Central memory CD8-positive, alpha-beta T cell (primary cell): ENCODE results near the gene FMN2.

Experiments used
- ATAC-seq: fragments of 150-1000 bp; cut with Tn5 transposase; replicated peaks from 2 replicates; pipeline ENCODE4 v1.10.0; 2022; ENCODE audit warnings: mild to moderate bottlenecking, moderate FRiP score, moderate number of reproducible peaks; ENCODE audit not compliant: poor library complexity, severe bottlenecking; ENCODE audit errors: extremely low read depth
- DNase-seq, 2 donors: peaks; one replicate each; pipeline ENCODE4 v3.0.0; 2021; ENCODE audit warnings: low spot score in 2 of 2
- H3K27ac Mint-ChIP-seq: one replicate; pipeline ENCODE4 v1.8.0; 2022; ENCODE audit warnings: low read depth, mild to moderate bottlenecking, moderate library complexity, mixed read lengths
- H3K27me3 Mint-ChIP-seq: one replicate; pipeline ENCODE4 v1.8.0; 2022; ENCODE audit warnings: mixed read lengths
- H3K36me3 Mint-ChIP-seq: one replicate; pipeline ENCODE4 v1.8.0; 2022; ENCODE audit warnings: mild to moderate bottlenecking, moderate library complexity, mixed read lengths; ENCODE audit not compliant: insufficient read depth
- H3K4me1 Mint-ChIP-seq: one replicate; pipeline ENCODE4 v1.8.0; 2022; ENCODE audit warnings: mixed read lengths
- H3K4me3 Mint-ChIP-seq: one replicate; pipeline ENCODE4 v1.8.0; 2022; ENCODE audit warnings: mild to moderate bottlenecking, moderate library complexity, mixed read lengths
- H3K9me3 Mint-ChIP-seq: one replicate; pipeline ENCODE4 v1.8.0; 2022; ENCODE audit warnings: mixed read lengths

The FMN2 gene

DNA sequence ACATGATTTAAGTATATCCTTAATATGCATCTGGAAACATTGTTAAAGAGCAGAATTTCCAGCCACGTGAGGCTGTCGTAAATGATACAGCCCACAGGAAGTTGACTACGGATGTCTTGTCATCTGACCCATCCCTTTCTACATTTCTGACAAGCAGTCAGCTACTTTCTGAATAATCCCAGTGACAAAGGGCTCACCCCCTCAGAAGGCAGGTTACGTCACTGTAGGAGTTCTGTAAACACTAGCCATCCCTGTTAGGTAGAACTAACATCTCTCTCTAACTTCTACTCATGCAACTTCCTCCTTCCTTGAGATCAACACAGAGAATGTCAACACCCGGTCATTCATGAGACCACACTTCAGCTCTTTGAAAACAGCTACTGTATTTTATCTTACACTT, 261.1 kb downstream of the FMN2 start:
- Mint-ChIP-seq H3K4me1 (no peaks in the 10 kb centered on the region), H3K9me3 (peaks cover 25% of the 10 kb centered on the region), H3K36me3 (no peaks in the 10 kb centered on the region), H3K27me3 (no peaks in the 10 kb centered on the region), H3K4me3 (no peak overlapping the region), H3K27ac (no peak overlapping the region)
- ATAC-seq (no peak), DNase-seq (no peak)

DNA sequence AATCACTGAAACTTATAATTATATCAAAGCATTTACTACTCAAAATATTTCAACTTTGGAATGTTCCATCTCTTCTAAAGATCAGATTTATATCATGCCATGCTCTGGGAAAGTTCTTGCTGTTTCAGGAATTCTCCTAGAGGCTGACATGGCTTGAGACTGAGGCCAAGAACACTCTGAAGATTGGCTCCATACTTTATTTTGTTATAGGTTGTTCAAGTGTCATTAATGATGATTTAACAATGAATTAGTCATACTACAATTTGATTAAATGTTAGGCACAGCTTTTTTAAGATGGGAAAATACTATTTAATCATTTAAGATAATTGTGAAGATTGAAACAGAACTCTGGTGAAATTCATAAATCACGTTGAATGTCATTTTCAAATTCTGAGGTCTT, 264.9 kb downstream of the FMN2 start:
- H3K27ac Mint-ChIP-seq = no peak overlapping the region
- no peak for ATAC-seq
- H3K27me3 Mint-ChIP-seq = no peaks in the 10 kb centered on the region
- H3K4me3 Mint-ChIP-seq = no peak overlapping the region
- H3K36me3 Mint-ChIP-seq = no peaks in the 10 kb centered on the region
- peaks cover 26% of the 10 kb centered on the region for H3K9me3 Mint-ChIP-seq
- no peaks in the 10 kb centered on the region for H3K4me1 Mint-ChIP-seq
- no peak for DNase-seq

DNA sequence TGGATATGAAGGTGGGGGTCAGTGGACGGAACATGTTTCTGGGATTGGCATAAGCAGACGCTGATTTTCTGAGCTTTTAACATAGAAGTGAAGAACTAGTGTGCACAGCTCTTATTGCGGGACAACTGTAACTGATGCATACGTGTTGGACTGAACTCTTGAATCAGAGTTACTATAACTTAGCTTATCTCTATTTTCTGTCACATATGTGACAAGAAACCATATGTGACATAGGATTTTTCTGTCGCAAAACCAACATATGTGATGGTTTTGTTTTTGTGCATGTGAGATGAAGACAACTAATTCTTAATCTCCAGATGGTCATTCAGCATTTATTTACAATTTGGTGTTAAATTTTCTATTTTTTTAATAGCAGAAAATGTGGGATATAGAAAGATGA, 270.4 kb downstream of the FMN2 start:
- DNase-seq = no peak
- Mint-ChIP-seq H3K4me1 (no peaks in the 10 kb centered on the region), H3K9me3 (peaks cover 14% of the 10 kb centered on the region), H3K27me3 (no peaks in the 10 kb centered on the region), H3K4me3 (no peak overlapping the region), H3K36me3 (no peaks in the 10 kb centered on the region), H3K27ac (no peak overlapping the region)
- no peak for ATAC-seq

DNA sequence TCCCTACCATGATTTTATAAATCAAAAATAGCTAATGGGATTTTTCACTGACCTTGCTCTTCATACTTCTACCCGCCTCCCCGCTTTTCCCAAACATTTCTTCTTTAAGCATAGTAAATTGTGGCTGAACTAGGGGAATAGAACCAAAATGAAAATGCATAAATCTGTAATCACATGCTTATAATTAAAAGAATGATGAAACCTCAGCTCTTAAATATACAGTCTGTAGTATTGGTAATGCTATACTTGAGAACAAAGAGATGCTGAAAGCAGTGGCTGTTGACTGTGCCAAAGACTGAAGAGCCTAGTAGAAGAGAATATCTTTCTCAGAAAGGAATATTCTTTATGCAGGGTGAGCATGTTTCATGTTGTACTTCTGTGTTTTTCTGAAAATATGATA, 271.1 kb downstream of the FMN2 start:
- DNase-seq (no peak), ATAC-seq (no peak)
- Mint-ChIP-seq H3K4me3 (no peak overlapping the region), H3K4me1 (no peaks in the 10 kb centered on the region), H3K36me3 (no peaks in the 10 kb centered on the region), H3K9me3 (peaks cover 14% of the 10 kb centered on the region), H3K27me3 (no peaks in the 10 kb centered on the region), H3K27ac (no peak overlapping the region)

DNA sequence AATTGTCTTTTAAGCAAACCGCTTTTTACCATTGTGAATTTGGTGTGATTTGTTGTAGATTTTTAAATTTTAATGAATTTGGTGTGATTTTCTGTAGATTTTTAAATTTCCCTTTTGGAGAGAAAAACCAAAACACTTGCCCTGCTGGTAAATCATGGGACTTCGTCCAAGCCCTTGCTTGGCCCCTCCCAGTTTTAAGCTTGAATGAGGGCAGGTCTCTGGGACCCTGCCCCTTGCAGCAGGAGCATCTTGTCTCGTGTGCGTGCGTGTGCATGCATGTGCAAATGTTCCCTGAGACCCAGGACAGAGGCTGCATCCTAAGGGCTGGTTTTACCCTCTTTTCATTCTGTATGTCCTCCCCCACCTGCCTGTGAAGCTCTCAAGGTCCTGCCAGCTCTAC, 271.6 kb downstream of the FMN2 start:
- Mint-ChIP-seq H3K4me1 (no peaks in the 10 kb centered on the region), H3K9me3 (peaks cover 14% of the 10 kb centered on the region), H3K4me3 (no peak overlapping the region), H3K27ac (no peak overlapping the region), H3K36me3 (no peaks in the 10 kb centered on the region), H3K27me3 (no peaks in the 10 kb centered on the region)
- ATAC-seq = no peak
- no peak for DNase-seq

DNA sequence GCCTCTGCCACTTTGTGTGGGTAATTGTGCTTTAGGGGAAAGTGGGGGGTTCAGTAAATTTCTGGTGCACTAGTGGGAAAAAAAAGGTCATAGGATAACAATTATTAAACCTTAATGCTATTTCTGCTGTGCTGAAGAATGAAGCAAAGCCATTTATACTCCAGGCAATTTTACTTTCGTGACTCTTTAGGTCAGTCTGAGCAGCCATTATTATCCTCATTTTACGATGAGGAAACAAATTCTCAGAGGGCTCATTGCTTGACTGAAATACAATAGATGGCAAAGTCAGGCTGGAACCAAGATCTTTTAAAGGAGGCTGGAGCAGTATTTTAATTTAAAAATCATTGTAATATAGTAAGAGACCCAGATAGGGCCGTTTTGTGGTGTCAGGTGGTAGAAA, 272.2 kb downstream of the FMN2 start:
- Mint-ChIP-seq H3K9me3 (peaks cover 14% of the 10 kb centered on the region), H3K27ac (no peak overlapping the region), H3K4me1 (no peaks in the 10 kb centered on the region), H3K36me3 (no peaks in the 10 kb centered on the region), H3K4me3 (no peak overlapping the region), H3K27me3 (no peaks in the 10 kb centered on the region)
- ATAC-seq = no peak
- DNase-seq = no peak

DNA sequence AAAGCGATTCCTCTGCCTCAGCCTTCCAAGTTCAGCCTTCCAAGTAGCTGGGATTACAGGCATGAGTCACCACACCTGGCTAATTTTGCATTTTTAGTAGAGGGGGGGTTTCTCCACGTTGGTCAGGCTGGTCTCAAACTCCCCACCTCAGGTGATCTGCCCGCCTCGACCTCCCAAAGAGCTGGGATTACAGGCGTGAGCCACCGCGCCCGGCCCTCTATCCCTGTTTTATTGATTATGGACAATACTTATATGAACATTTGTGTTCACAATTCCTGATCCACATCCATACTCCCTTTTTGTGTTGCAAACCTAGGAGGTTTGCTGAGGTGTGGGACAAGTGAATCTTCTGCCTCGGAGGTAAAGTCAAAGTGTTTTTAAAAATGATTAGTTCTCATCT, 275.0 kb downstream of the FMN2 start:
- H3K27me3 Mint-ChIP-seq = no peaks in the 10 kb centered on the region
- H3K4me3 Mint-ChIP-seq = no peak overlapping the region
- ATAC-seq = no peak
- no peaks in the 10 kb centered on the region for H3K4me1 Mint-ChIP-seq
- no peak overlapping the region for H3K27ac Mint-ChIP-seq
- H3K36me3 Mint-ChIP-seq = no peaks in the 10 kb centered on the region
- no peak for DNase-seq
- peaks cover 7% of the 10 kb centered on the region for H3K9me3 Mint-ChIP-seq

DNA sequence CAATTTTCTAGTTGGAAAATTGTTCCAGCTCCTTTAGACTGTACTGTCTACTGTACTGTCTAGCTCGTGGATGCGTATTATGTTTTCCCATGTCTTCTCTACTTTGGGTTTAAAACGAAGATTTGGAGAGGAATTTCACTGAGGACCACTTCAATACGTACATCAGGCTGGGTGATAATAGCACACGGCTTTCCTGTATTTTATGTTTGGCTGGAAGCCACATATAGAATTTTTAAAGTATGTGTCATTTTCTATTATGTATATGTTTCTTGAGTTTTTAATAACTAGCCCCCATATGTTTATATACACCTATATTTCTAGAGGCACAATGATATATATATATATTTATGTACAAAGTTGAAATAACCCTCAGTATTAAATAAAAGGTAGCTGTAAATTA, 293.9 kb downstream of the FMN2 start:
- no peak overlapping the region for H3K27ac Mint-ChIP-seq
- no peaks in the 10 kb centered on the region for H3K9me3 Mint-ChIP-seq
- no peak overlapping the region for H3K4me3 Mint-ChIP-seq
- H3K4me1 Mint-ChIP-seq = no peaks in the 10 kb centered on the region
- no peak for DNase-seq
- H3K27me3 Mint-ChIP-seq = no peaks in the 10 kb centered on the region
- ATAC-seq = no peak
- no peaks in the 10 kb centered on the region for H3K36me3 Mint-ChIP-seq

DNA sequence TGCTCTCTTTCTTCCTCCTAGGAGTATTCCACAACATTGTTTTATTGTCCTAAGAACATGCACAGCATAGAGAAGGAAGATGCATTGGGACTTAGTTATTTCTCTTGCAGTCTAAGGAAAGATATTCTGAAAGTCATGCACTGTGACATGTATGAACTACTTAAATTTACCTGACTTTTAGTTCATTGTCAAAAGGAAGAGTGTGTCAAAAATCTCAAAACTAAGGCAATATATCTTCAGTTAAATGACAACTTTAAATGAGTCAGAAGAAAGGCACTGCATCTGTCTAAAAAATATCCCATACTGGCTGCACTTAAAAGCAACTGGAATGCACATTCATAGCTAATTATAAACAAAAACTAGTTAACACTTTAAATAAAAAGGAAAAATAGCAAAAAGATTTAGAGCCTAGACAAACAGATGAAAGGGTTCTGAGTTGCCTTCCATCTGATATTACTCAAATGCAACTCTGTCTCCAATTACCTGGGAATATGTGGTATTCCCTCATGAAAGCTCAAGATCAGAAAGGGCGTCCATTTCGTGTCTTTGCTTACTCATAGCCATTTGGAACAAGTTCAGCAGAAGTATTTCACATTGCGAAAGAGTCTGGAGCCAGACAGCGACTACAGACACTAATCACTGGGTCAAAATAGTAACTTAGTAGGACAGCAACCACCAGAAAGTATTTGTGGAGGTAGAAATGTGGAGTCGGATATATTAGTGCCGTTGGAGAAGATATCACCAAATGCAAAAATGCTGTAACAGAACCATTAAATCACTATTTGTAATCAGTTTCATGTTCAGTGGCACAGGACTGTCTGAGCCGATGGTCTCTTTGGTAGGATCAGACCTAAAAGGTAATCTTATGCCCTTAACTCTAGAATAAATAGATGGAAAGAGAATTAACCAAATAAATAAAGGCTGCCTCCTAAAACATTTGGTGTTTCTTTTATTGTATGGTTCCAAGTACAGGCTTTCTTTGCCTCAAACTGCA, 294.6 kb downstream of the FMN2 start:
- H3K27me3 Mint-ChIP-seq = no peaks in the 10 kb centered on the region
- H3K36me3 Mint-ChIP-seq = no peaks in the 10 kb centered on the region
- ATAC-seq (no peak), DNase-seq (no peak)
- H3K27ac Mint-ChIP-seq = no peak overlapping the region
- no peaks in the 10 kb centered on the region for H3K4me1 Mint-ChIP-seq
- H3K4me3 Mint-ChIP-seq = no peak overlapping the region
- no peaks in the 10 kb centered on the region for H3K9me3 Mint-ChIP-seq

DNA sequence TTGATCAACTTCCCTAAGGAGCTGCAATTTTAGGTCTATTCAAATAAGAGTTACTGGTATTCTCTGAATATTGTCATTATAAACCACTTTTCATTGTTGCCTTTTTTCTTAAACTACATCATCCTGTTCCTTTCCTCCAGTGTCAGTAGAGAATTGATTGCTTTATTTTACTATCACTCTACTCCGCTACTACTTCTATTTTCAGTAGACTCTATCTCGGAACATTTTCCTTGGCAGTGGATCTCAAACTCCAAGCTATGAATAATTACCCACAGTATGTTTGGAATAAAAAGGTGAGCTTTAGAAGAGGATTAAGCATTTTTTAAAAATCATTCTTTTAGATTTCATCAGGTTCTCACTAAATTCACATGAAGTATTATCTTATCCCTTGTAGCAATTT, 295.4 kb downstream of the FMN2 start:
- no peak for DNase-seq
- no peak overlapping the region for H3K27ac Mint-ChIP-seq
- no peaks in the 10 kb centered on the region for H3K36me3 Mint-ChIP-seq
- no peaks in the 10 kb centered on the region for H3K9me3 Mint-ChIP-seq
- H3K4me1 Mint-ChIP-seq = no peaks in the 10 kb centered on the region
- no peak for ATAC-seq
- no peaks in the 10 kb centered on the region for H3K27me3 Mint-ChIP-seq
- H3K4me3 Mint-ChIP-seq = no peak overlapping the region

DNA sequence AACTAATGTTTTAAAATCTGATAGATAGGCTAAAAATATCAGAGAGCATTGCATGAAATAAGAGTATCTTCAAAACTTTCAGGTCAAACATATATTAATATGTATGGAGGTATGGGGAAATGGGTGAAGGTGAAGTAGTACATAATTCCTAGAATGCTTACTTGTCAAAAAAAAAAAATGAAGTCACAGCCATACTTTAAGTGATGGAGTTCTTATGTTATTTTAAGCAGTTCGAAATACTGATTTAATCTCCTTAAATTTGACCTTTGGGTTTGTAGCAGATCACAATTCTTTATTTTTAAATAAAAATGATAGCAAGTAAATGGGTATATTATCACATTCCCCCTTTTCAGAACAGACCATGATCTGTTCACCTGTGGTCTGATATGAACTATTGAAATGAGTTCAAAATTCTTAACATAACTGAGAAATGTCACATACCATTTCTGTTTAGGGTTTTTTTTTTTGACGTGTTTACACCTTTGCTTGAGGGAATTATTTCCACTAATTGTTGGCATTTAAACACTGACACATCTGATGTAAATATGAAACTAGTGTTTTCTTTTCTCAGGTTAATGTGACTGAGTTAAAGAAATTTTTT, 300.1 kb downstream of the FMN2 start:
- H3K9me3 Mint-ChIP-seq = peaks cover 7% of the 10 kb centered on the region
- no peak for ATAC-seq
- DNase-seq = no peak
- H3K27me3 Mint-ChIP-seq = no peaks in the 10 kb centered on the region
- no peak overlapping the region for H3K4me3 Mint-ChIP-seq
- no peaks in the 10 kb centered on the region for H3K36me3 Mint-ChIP-seq
- H3K27ac Mint-ChIP-seq = no peak overlapping the region
- H3K4me1 Mint-ChIP-seq = no peaks in the 10 kb centered on the region

DNA sequence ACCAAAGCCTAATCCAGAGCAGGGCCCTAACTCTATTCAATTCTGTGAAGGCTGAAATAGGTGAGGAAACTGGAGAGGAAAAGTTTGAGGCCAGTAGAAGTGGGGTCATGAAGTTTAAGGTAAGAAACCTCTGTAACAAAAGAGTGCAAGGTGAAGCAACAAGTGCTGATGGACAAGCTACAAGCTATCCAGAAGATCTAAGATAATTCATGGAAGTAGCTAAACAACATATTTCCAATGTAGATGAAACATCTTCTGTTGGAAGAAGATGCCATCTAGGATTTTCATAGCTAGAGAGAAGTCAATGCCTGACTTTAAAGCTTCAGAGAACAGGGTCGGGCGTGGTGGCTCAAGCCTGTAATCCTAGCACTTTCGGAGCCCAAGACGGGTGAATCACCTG, 302.7 kb downstream of the FMN2 start:
- Mint-ChIP-seq H3K9me3 (peaks cover 11% of the 10 kb centered on the region), H3K27me3 (no peaks in the 10 kb centered on the region), H3K4me3 (no peak overlapping the region), H3K4me1 (no peaks in the 10 kb centered on the region), H3K36me3 (no peaks in the 10 kb centered on the region), H3K27ac (no peak overlapping the region)
- ATAC-seq = no peak
- DNase-seq = no peak

DNA sequence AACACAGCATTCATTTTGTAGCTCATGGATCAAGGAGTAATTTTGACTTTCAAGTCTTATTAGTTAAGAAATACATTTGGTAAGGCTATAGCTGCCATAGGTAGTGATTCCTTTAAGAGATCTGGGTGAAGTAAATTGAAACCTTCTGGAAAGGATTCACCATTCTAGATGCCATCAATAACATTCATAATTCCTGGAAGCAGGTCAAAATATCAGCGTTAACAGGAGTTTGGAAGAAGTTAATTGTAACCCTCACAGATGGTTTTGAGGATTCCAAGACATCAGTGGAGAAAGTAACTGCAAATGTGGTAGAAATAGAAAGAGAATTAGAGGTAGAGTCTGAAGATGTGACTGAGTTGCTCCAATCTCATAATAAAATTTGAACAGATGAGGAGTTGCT, 303.7 kb downstream of the FMN2 start:
- no peak overlapping the region for H3K4me3 Mint-ChIP-seq
- no peaks in the 10 kb centered on the region for H3K36me3 Mint-ChIP-seq
- ATAC-seq (no peak), DNase-seq (no peak)
- H3K27ac Mint-ChIP-seq = no peak overlapping the region
- no peaks in the 10 kb centered on the region for H3K4me1 Mint-ChIP-seq
- H3K27me3 Mint-ChIP-seq = no peaks in the 10 kb centered on the region
- H3K9me3 Mint-ChIP-seq = peaks cover 11% of the 10 kb centered on the region
